D721Med (cell line): ENCODE results near the gene LIF.
"Not testable (repeated sequence)": the region's sequence is repeated elsewhere in the genome, so short reads cannot be mapped to it uniquely, and the experiment has no call there.

ENCODE experiments used
- DNase-seq: peaks from one replicate; pipeline ENCODE4 v3.0.0; 2011; ENCODE audit warnings: low spot score; ENCODE audit not compliant: insufficient read length
- FAIRE-seq: peaks from 2 replicates; lab custom pipeline; 2011; peaks lifted over from hg19 to GRCh38; lab: Jason Lieb, UNC
- TF ChIP-seq, protein P1 (sequence below): IDR thresholded peaks from 2 replicates; pipeline ENCODE4 v1.5.1; 2012; ENCODE audit warnings: mild to moderate bottlenecking, control low read depth; ENCODE audit not compliant: insufficient read depth; ENCODE audit errors: missing control alignments

LIF gene

DNA sequence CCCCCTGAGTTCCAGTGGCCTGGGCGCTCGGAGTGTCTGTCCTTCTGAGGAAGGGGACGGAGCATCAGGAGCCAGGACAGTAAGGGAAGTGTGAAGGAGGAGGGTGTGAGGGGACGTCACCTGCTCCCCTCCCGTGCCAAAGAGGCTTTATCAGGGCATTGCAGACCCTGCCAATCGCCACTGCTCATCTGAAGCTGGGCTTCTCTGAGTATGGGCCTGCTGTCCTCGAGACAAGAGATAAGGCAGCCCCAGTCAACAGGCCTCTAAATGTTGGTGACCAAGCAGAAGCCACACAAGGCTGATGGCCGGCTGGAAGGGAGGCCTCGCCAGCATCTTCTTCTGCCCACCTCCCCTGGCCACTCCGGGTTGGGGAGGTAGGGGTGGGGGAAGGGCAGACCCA lies 29.8 kb downstream of the LIF start:
- DNase-seq = no peak
- no peak for FAIRE-seq
- TF ChIP-seq, protein P1, sequence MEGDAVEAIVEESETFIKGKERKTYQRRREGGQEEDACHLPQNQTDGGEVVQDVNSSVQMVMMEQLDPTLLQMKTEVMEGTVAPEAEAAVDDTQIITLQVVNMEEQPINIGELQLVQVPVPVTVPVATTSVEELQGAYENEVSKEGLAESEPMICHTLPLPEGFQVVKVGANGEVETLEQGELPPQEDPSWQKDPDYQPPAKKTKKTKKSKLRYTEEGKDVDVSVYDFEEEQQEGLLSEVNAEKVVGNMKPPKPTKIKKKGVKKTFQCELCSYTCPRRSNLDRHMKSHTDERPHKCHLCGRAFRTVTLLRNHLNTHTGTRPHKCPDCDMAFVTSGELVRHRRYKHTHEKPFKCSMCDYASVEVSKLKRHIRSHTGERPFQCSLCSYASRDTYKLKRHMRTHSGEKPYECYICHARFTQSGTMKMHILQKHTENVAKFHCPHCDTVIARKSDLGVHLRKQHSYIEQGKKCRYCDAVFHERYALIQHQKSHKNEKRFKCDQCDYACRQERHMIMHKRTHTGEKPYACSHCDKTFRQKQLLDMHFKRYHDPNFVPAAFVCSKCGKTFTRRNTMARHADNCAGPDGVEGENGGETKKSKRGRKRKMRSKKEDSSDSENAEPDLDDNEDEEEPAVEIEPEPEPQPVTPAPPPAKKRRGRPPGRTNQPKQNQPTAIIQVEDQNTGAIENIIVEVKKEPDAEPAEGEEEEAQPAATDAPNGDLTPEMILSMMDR = no peak

DNA sequence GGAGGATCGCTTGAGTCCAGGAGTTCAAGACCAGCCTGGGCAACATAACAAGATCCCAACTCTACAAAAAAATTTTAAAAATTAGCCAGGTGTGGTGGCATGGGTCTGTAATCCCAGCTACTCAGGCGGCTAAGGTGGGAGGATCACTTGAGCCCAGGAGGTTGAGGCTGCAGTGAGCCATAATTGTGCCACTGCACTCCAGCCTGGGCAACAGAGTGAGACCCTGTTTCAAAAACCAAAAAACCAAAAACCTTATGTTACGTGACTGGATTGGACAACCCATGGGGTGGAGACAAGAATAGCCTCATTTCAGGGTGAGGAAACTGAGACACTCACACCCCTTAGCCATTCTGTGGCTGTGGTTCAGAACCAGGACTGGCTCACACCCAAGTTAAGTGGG lies 30.3 kb downstream of the LIF start:
- FAIRE-seq, DNase-seq: not testable (repeated sequence)

DNA sequence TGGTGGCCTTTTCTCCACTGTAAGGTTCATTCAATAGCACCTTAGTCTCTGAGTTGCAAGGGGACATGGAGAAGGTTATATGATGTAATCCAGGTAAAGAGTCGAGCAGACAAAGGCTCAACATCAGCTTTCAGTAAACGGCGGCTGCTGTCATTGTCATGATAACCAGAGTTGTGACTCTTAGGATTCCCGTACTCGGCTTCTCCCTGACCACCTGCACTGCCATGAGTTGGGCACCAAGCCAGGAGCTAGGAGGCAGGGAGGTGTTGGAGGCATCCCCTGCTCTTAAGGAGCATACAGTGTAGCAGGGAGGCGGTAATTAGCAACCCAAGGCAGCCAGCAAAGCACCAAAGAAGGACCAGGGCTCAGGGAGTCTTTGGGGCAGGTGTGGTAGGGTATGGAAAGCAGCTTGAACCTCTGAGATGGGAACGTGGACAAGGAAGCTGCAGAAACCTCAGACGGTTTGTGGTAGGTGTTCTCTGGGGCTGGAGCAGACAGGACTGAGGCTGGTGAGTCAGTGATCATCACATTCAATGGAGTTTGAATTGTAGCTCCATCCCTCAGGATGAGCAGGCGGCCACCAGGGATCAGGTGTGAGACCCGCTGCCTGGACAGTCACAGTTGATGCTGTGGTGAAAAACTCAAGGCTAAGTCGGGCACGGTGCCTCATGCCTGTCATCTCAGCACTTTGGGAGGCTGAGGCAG lies 31.7 kb downstream of the LIF start:
- FAIRE-seq = no peak
- no peak for DNase-seq
- TF ChIP-seq, protein P1 = no peak

DNA sequence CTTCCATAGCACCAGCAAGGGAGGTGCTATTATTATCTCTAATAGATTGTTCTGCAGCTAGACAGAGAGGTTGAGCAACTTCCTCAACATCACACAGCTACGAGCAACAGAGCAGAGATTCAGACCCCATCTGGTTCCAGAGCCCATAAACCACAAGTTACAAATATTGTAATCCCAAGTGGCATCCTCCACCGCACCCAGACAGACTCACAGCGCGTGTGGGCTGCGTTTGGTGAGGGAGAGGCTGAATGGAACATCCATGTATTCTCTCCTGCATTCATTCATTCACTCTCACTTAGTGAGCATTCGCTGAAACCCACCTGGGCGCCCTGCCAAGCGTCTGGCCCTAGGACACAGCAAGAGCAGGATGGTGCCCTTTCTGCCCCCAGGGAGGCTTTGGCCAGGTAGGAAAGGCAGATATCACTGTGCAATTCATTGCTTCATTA lies 33.5 kb downstream of the LIF start:
- FAIRE-seq (no peak), DNase-seq (no peak)
- TF ChIP-seq, protein P1 = no peak

DNA sequence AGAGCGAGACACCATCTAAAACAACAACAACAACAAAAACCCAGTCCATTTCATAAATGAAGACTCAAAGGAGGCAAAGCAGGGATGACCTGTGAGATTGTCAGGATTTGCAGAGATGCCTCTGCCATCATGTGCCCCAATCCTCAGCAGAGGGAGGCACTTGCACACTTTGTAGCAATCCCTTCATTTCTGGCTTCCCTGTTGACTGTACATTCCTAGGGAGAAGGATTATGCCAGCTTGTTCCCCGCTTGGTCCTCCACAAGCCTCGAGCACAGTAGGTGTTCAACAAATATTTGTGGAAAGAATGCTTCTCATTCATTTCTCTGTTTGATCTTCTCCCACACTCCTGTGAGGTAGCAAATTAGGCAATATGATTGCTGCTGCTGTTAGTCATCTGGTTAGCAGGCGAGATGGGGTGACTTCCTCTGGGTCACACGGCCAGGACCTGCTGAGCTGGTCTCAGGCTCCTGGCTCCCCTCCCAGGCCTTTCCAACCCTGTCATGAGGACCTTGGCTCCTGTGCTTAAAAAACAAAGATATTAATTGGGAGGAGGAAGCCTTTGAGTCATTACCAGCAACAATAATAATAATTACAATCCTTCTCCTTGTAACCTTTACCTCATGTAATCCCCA lies 34.1 kb downstream of the LIF start:
- FAIRE-seq (no peak), DNase-seq (no peak)
- TF ChIP-seq, protein P1 = no peak

DNA sequence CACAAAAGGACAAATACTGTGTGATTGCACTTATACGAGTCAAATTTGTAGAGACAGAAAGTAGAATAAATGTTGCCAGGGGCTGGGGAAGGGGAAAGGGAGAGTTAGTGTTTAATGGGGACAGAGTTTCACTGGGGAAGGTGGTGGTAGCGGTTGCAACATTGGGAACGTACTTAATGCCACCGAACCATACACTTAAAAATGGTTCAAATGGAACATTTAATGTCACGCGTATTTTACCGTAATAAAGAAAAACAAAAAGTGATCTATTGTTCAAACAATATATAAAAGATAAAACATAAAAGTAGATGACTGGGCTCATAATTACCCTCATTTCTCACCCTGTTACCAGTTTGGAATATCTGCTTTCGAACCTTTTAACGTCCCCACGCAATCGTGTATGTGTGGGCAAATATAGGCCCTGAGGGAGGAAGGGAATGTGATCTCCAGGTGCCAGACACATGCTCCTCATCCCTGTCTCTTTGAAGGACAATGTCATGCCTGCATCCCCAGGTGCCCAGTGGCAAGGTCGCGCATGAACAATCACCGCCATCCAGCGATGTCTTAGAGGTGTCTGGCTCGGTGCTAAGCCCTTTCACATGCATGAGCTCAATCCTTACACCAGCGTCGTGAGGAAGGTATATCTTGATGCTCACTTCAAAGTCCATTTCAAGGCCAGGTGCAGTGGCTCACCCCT lies 35.3 kb downstream of the LIF start:
- no peak for DNase-seq
- FAIRE-seq = no peak
- TF ChIP-seq, protein P1 = no peak

DNA sequence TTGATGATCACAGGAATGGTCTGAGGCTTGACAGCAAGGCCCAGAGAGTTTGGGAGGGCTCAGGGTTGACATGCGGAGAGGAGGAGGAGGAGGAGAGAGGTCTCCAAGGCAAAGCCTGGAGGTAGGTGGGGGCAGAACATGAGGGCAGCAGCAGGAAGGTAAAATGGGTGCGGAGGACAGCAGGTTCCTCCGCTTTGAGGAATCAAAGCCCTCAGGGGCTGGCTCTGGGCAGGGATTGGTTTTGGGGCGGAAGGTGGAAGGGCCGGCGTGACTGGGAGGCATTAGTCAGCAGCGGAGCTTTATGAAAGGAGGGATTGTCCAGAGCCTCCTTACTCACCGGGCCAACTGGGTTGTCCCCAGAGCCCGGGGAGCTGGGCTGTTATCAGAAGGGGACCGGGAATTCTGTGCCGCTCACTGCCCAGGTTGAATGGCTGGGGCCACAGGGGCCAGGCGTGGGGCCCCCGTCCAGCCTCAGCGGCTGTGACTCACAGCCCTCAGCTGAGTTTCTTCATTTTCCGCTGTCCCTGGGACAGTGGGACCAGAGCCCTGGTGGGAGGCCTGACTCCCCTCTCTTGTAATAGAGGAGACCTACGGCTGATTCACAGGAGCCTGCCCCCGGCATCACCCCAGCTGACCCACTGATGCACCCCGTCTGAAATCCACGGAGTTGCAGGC lies 36.2 kb downstream of the LIF start:
- FAIRE-seq (no peak), DNase-seq (no peak)
- TF ChIP-seq, protein P1 = no peak
